HEK293 (cell line): ENCODE data around the gene ZKSCAN1.
"Not testable (repeated sequence)": the region's sequence is repeated elsewhere in the genome, so short reads cannot be mapped to it uniquely, and the experiment has no call there.

Source experiments
- CTCF ChIP-seq: fragments of 450-650 bp; formaldehyde crosslinking; IDR thresholded peaks from 2 replicates; pipeline ENCODE4 v1.5.1; 2016; ENCODE audit warnings: missing biosample characterization, missing genetic modification characterization
- HOXD13 ChIP-seq: sonication (generic); formaldehyde crosslinking; IDR thresholded peaks from 2 replicates; pipeline ENCODE4 v1.8.0; 2022; ENCODE audit warnings: missing genetic modification reagents, borderline replicate concordance
- PRDM10 ChIP-seq: fragments of 450-650 bp; formaldehyde crosslinking; IDR thresholded peaks from 2 replicates; pipeline ENCODE4 v1.5.1; 2016; ENCODE audit warnings: missing biosample characterization, missing genetic modification characterization
- REST ChIP-seq: fragments of 450-650 bp; formaldehyde crosslinking; IDR thresholded peaks from 2 replicates; pipeline ENCODE4 v1.5.1; 2016; ENCODE audit warnings: missing biosample characterization, missing genetic modification characterization
- YY1 ChIP-seq: fragments of 450-650 bp; formaldehyde crosslinking; IDR thresholded peaks from 2 replicates; pipeline ENCODE4 v1.5.1; 2018; ENCODE audit warnings: missing biosample characterization, missing genetic modification characterization
- ZFP3 ChIP-seq: fragments of 450-650 bp; formaldehyde crosslinking; IDR thresholded peaks from 2 replicates; pipeline ENCODE4 v1.5.1; 2016; ENCODE audit warnings: low read depth, missing biosample characterization, missing genetic modification characterization
- ZNF121 ChIP-seq: fragments of 450-650 bp; formaldehyde crosslinking; IDR thresholded peaks from 2 replicates; pipeline ENCODE4 v1.5.1; 2016; ENCODE audit warnings: missing biosample characterization, missing genetic modification characterization
- ZNF133 ChIP-seq: fragments of 450-650 bp; formaldehyde crosslinking; IDR thresholded peaks from 2 replicates; pipeline ENCODE4 v1.5.1; 2016; ENCODE audit warnings: missing biosample characterization, missing genetic modification characterization
- ZNF157 ChIP-seq: fragments of 450-650 bp; formaldehyde crosslinking; IDR thresholded peaks from 2 replicates; pipeline ENCODE4 v1.5.1; 2016; ENCODE audit warnings: missing biosample characterization, missing genetic modification characterization
- ZNF561 ChIP-seq: fragments of 450-650 bp; IDR thresholded peaks from 2 replicates; pipeline ENCODE4 v1.5.1; 2018; ENCODE audit warnings: missing biosample characterization, missing genetic modification characterization, borderline replicate concordance
- ZNF624 ChIP-seq: fragments of 450-650 bp; formaldehyde crosslinking; IDR thresholded peaks from 2 replicates; pipeline ENCODE4 v1.5.1; 2017; ENCODE audit warnings: missing biosample characterization, missing genetic modification characterization
- ZNF701 ChIP-seq: fragments of 450-650 bp; formaldehyde crosslinking; IDR thresholded peaks from 2 replicates; pipeline ENCODE4 v1.5.1; 2016; ENCODE audit warnings: missing biosample characterization, missing genetic modification characterization
- ZNF777 ChIP-seq: fragments of 450-650 bp; formaldehyde crosslinking; IDR thresholded peaks from 2 replicates; pipeline ENCODE4 v1.5.1; 2017; ENCODE audit warnings: missing biosample characterization, missing genetic modification characterization, borderline replicate concordance

- not testable (repeated sequence) for TF ChIP-seq ZFP3 (tag by site-specific recombination); ZNF561 (tag by site-specific recombination); ZNF624 (tag by site-specific recombination); ZNF121; HOXD13 (CRISPR knock-in tag); PRDM10; REST (tag by site-specific recombination); CTCF (tag by site-specific recombination); ZNF701 (tag by site-specific recombination); YY1; ZNF157; ZNF777 (tag by site-specific recombination); ZNF133 (tag by site-specific recombination)
Measured at GRCh38 chr7:99973817-99974216, 41.6 kb upstream of the ZKSCAN1 start.
